ENCODE measurements around the gene LIPC.

- TF ChIP-seq, protein P1, sequence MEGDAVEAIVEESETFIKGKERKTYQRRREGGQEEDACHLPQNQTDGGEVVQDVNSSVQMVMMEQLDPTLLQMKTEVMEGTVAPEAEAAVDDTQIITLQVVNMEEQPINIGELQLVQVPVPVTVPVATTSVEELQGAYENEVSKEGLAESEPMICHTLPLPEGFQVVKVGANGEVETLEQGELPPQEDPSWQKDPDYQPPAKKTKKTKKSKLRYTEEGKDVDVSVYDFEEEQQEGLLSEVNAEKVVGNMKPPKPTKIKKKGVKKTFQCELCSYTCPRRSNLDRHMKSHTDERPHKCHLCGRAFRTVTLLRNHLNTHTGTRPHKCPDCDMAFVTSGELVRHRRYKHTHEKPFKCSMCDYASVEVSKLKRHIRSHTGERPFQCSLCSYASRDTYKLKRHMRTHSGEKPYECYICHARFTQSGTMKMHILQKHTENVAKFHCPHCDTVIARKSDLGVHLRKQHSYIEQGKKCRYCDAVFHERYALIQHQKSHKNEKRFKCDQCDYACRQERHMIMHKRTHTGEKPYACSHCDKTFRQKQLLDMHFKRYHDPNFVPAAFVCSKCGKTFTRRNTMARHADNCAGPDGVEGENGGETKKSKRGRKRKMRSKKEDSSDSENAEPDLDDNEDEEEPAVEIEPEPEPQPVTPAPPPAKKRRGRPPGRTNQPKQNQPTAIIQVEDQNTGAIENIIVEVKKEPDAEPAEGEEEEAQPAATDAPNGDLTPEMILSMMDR (optimal IDR thresholded peaks at IDR 0.05 in 1 of 3, IDR thresholded peaks at IDR 0.05 in 1 of 3, conservative IDR thresholded peaks at IDR 0.05 in 1 of 3; ENCODE audit: extremely low read depth in 1 of 3, insufficient read depth in 2 of 3, low read length in 3 of 3), result no peak
- TF ChIP-seq EZH2 (IDR thresholded peaks at IDR 0.05; ENCODE audit: low read length), result no peak
These were observed 16.2 kb upstream of the LIPC start for GRCh38 chr15:58415636-58416035.
